NCI-H1436 (cell line): ENCODE results near the gene CENPM.
"Not testable (repeated sequence)": the region's sequence is repeated elsewhere in the genome, so short reads cannot be mapped to it uniquely, and the experiment has no call there.

ENCODE experiments used
- DNase-seq: peaks from one replicate; lab custom pipeline; 2025; lab: John Stamatoyannopoulos, UW

CENPM gene

DNA sequence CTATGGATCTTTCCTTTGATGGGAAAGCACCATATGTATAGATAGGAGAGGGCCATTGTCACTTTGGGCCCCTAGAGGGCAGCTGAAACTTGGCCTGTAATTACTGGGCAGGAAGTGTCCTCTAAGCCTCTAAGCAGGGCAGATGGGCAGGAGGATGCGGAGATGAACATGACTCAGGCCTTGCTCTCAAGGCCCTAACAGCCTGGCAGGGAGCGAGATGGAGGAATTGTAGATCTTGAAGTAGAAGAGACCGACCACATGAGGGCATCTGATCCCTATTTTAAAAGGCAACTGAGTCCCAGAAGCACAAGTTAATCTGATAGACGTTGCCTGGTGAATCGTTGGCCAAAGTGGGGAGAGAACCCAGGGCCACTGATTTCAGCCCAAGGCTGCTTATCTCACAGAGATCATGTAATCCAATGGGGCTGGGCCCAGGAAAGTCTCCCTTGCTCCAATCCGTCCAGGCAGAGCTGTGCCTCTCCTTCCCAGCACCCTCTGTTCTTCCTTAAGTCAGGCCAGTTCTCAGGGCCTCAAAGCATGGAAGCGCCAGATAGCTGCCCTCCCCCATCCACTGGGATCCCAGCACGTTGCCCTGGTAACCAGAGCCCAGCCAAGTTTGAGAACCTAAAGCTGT is 19.8 kb upstream of the CENPM start:
- peak; percentile 8 for DNase-seq

- no peak for DNase-seq
Measured at GRCh38 chr22:41966225-41966606, 19.3 kb upstream of the CENPM start.

DNA sequence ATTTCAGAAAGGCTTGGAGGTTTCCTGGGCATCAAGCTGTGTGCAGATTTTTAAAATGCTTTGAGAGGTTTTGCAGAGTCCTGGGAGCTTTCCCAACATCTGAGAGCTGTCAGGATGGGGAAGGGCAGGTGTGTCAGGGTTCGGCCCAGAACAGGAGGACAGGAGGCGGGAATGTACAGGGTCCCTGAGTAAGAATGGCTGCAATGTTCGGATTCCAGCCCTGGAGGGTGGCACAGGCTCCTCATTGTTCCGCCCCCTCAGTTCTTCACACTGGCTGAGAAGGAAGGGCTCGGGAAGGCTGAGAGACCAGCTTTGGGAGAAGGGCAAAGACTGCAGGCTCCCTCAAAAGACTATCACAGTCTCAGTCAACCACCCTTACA is 17.1 kb upstream of the CENPM start:
- no peak for DNase-seq

- no peak for DNase-seq
Measured at GRCh38 chr22:41963453-41964111, 16.6 kb upstream of the CENPM start.

DNA sequence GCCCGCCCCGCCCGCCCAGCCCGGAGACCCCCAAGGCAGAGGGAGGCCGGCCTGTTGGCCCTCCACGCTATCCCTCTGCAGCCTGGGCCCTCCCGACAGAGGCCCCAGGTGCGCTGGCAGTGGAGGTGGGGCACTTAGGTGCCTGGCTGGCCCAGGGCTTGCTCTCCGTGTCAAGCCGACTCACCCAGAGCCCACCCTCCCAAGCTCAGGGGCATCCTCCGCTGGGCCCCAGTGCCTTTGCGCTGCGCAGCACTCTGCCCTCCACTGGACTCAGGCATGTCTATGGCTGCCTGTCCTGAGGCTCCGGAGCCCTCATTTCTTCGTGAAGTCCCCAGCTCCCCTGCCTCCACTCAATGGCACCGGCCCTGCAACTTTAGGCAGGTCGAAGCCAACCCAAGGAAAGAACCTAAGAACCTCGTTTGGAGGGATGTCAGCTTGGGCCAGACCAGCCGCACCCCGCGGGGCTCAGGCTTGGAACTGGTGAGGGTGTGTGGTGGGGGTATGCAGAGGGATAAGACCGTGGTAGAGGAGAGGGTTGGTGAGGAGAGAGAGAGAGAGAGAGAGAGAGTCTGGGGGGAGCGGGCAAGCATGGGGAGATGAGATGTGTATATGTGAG is 11.1 kb upstream of the CENPM start:
- DNase-seq = no peak

GRCh38 chr22:41952713-41953112 is 5.8 kb upstream of the CENPM start:
- DNase-seq = no peak

GRCh38 chr22:41951898-41952474 is 5.0 kb upstream of the CENPM start, which contains the start of gene SMIM45:
Gene SMIM45, plus strand, starts transcription at chr22:41952150.
- DNase-seq = peak; percentile 84

GRCh38 chr22:41949297-41949965 is 2.5 kb upstream of the CENPM start:
- peak; percentile 74 for DNase-seq

- DNase-seq = not testable (repeated sequence)
Measured at GRCh38 chr22:41948928-41949296, 2.0 kb upstream of the CENPM start.

GRCh38 chr22:41948142-41948541 is 1.2 kb upstream of the CENPM start:
- DNase-seq = no peak

- no peak for DNase-seq
Measured at GRCh38 chr22:41947424-41948080, 600 bp upstream of the CENPM start.

GRCh38 chr22:41943661-41944209 is 3.2 kb downstream of the CENPM start:
- DNase-seq = no peak

GRCh38 chr22:41940832-41941765 is 5.9 kb downstream of the CENPM start:
- peak; percentile 74 for DNase-seq

- peak; percentile 56 for DNase-seq
Measured at GRCh38 chr22:41939981-41940831, 6.7 kb downstream of the CENPM start.

GRCh38 chr22:41936894-41937169 is 10.1 kb downstream of the CENPM start:
- no peak for DNase-seq

GRCh38 chr22:41935509-41935908 is 11.4 kb downstream of the CENPM start:
- DNase-seq = no peak

DNA sequence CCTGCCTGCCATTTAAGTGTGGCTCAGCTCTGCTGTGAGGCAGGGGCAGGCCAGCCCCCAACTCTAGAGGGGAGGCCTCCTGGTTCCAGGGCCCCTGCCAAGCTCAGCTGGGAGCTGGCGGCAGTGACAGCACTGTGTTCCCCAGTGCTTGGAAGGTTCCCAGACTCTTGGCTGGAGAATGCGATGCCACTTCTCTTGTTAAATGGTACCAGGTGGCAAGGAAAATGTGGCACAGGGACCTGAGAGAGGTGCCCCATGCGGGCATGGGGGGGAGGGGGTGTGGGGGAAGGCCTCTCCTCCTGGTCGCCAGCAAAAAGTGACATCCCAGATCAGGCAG is 12.0 kb downstream of the CENPM start:
- DNase-seq = no peak

- DNase-seq = no peak
Measured at GRCh38 chr22:41934284-41935014, 12.5 kb downstream of the CENPM start.

GRCh38 chr22:41933411-41934177 is 13.4 kb downstream of the CENPM start:
- DNase-seq = no peak
